Ishikawa (cell line): ENCODE data around the gene MED6.

Source experiments
- CREB1 ChIP-seq: IDR thresholded peaks from 2 replicates; pipeline ENCODE4 v1.6.1; 2012; ENCODE audit warnings: low read depth
- EP300 ChIP-seq: IDR thresholded peaks from 2 replicates; pipeline ENCODE4 v1.6.1; 2012; ENCODE audit warnings: borderline replicate concordance
- FOXM1 ChIP-seq: IDR thresholded peaks from 2 replicates; pipeline ENCODE4 v1.6.1; 2012; ENCODE audit warnings: low read depth, borderline replicate concordance
- MAX ChIP-seq: IDR thresholded peaks from 2 replicates; pipeline ENCODE4 v1.6.1; 2012
- NFIC ChIP-seq: IDR thresholded peaks from 2 replicates; pipeline ENCODE4 v1.6.1; 2012
- RAD21 ChIP-seq: IDR thresholded peaks from 2 replicates; pipeline ENCODE4 v1.6.1; 2012; ENCODE audit warnings: low read depth
- REST ChIP-seq: IDR thresholded peaks from 2 replicates; pipeline ENCODE4 v1.6.1; 2012; ENCODE audit warnings: low read depth, mild to moderate bottlenecking
- TAF1 ChIP-seq: IDR thresholded peaks from 2 replicates; pipeline ENCODE4 v1.6.1; 2012; ENCODE audit warnings: low read depth, mild to moderate bottlenecking
- YY1 ChIP-seq: IDR thresholded peaks from 2 replicates; pipeline ENCODE4 v1.6.1; 2012; ENCODE audit warnings: low read depth
- ZBTB7A ChIP-seq: IDR thresholded peaks from 2 replicates; pipeline ENCODE4 v1.6.1; 2012; ENCODE audit warnings: low read depth

GRCh38 chr14:70601162-70601561, 707 bp upstream of the MED6 start:
- TF ChIP-seq RAD21 (no peak), REST (no peak), ZBTB7A (no peak), YY1 (no peak), NFIC (no peak), EP300 (no peak), CREB1 (no peak), TAF1 (no peak), MAX (no peak), FOXM1 (no peak)
